NCI-H2227 (cell line): ENCODE results near the gene S1PR2.

ENCODE experiments used
- DNase-seq: peaks from one replicate; lab custom pipeline; 2025; ENCODE audit not compliant: unreplicated experiment; lab: John Stamatoyannopoulos, UW

S1PR2 gene, protein sequence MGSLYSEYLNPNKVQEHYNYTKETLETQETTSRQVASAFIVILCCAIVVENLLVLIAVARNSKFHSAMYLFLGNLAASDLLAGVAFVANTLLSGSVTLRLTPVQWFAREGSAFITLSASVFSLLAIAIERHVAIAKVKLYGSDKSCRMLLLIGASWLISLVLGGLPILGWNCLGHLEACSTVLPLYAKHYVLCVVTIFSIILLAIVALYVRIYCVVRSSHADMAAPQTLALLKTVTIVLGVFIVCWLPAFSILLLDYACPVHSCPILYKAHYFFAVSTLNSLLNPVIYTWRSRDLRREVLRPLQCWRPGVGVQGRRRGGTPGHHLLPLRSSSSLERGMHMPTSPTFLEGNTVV

DNA sequence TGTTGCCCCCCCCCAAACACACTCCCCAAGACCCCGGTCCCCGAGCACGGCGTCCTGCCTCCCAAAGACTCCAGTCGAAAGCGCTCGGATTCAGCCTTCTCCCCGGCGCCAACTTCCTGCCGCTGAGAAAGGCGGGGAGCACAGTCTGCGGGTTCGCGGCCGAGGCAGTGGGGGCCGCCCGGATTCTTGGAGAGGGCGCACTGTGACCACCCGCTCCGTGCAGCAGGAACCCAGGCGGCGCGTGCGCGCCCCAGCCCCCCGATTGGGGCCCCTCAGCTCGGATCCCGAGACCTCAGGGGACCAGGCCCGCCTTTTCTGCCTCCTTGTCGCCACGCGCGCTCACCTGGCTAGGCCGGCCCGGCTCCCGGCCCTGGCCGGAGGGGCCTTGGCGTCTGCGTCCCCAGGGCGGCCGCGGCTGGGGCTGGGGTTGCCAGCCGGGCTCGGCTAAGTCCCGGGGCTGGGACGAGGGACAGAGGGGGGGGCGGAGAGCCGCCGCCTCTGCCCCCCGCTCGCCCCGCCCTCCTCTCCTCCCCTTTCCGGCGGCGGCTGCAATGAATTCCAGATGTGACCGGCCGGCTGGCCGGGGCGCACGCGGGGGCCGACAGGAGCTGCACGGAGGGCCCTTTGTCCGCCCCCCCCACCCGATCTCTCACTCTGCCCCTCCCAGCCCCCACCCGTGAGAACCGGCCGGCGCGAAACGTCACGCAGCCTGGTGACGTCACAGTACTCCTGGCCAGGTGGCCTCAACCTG lies at the start of gene S1PR2:
Gene S1PR2, minus strand, starts transcription at position 471 of the 751 bp plus-strand sequence. CDS start 6,426 bp downstream, outside the sequence.
- DNase-seq = peak; percentile 73

DNA sequence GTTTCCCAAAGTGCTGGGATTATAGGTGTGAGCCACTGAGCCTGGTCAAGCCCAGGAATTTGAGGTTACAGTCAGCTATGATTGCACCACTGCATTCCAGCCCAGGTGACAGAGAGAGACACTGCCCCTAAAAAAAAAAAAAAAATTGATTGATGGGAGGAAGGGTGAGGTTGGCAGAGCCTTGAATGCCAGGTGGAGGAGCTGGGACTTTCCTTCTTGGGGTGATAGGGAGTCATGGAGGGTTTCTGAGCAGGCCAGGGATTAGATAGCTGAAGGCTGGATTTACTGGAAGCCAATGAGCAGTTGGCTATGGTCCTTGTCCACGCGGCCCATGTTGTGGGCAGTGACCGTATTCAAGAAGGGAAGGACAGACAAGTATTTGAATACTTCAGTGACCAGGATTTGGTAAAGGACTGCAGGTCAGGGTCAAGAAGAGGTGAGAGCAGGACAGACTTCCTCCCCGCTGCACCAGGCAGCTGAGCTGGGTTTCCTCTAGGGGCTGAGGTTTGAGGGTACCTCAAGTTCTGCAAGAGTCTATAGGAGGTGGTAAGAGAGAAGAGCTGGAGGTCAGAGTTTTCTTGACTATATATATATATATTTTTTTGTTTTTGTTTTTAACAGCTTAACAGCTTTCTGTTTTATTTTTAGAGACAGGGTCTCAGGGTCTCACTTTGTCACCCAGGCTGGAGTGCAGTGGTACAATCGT lies 48.8 kb upstream of the S1PR2 start:
- no peak for DNase-seq

DNA sequence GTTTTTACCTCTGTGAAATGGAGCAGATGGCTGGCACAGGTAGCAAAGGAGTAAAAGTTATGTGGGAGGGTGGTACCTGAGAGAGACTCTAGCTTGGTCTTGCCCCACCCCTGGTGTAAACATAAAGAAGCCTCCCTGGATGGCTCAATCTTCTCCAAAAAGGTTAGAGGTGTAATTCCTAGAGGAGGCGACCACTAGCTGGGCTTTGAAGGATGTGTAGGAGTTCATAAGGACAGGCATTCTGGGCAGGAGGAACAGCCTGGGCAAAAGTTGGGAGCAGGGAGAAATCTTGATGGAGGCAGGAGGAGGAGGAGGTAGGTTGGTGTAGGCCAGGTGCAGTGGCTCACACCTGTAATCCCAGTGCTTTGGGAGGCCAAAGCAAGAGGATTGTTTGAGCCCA lies 47.8 kb upstream of the S1PR2 start:
- DNase-seq = no peak

DNA sequence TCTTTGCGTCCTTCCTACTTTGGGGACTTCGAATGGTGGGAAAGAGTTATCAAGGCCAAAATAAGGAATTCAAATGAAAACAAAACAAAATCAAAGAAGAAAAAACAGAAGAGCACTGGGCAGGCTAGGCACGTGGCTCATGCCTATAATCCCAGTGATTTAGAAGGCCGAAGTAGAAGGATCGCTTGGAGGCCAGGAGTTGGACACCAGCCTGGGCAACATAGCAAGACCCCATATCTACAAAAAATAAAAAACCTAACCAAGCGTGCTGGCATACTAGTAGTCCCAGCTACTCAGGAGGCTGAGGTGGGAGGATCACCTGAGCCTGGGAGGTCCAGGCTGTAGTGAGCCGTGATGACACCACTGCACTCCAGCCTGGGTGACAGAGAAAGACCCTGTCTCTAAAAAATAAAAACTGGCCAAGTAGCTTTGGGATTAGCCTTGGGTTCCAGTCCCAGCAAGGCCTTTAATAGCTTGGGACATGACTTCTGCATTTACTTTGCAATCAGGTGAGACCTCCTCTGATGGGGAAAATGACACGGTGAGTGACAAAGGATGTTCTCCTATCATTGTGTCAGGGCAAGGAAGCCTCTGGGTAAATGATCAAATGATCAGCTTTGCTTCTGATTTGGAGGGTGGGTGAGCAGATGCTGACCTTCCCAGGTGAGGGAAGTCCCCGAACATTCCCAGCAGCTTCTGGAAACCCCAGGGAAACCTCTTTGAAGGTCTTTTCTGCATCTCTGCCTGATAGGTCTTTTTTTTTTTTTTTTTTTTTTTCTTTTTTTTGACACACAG lies 46.9 kb upstream of the S1PR2 start:
- DNase-seq = no peak

DNA sequence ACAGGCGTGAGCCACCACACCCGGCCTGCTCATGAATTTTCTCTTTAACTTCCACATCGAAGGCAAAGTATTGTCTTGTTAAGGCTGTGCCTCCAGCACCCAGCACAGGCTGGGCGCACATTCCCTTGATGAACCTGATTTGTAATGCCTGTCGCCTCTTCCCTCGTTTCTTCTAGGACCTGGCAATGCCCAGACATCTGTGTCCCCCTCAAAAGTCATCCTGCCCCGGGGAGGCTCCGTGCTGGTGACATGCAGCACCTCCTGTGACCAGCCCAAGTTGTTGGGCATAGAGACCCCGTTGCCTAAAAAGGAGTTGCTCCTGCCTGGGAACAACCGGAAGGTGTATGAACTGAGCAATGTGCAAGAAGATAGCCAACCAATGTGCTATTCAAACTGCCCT lies 43.5 kb upstream of the S1PR2 start:
- DNase-seq = no peak

DNA sequence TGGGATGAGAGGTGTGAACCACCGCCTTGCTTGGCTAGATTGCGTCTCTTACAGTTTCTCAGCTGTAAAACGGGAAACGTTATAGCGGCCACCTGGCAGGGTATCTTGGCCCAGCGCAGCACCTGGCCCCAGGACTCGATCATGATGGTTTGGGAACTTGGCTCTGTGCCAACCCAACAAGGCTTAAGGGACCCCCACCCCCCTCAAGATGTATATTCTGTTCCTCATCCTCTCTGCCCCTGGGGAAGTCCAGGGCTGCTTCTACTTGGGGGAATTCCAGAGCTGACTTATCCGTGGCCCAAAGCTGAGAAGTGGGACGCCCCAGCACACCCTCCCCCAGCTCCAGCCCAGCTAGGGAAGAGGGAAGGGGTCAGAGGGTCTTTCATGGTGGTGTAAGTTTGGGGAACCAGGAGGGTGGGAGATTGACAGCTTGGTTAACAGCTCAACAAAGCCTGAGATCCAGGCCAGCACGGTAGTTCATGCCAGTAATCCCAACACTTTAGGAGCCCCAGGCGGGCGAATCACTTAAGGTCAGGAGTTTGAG lies 40.5 kb upstream of the S1PR2 start:
- DNase-seq = no peak

DNA sequence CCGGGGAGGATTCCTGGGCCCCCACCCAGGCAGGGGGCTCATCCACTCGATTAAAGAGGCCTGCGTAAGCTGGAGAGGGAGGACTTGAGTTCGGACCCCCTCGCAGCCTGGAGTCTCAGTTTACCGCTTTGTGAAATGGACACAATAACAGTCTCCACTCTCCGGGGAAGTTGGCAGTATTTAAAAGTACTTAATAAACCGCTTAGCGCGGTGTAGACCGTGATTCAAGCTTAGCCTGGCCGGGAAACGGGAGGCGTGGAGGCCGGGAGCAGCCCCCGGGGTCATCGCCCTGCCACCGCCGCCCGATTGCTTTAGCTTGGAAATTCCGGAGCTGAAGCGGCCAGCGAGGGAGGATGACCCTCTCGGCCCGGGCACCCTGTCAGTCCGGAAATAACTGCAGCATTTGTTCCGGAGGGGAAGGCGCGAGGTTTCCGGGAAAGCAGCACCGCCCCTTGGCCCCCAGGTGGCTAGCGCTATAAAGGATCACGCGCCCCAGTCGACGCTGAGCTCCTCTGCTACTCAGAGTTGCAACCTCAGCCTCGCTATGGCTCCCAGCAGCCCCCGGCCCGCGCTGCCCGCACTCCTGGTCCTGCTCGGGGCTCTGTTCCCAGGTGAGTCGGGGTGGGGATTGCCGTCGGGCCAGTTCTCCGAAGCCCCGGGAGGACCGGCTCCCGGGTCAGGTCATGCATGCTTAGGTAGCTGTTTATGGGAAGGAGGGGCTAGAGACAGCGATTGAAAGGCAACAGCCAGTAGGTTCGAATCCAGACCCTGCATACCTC lies 39.7 kb upstream of the S1PR2 start, which contains the start of gene ICAM1:
Gene ICAM1, plus strand, starts transcription at position 505 of the 779 bp plus-strand sequence. Its CDS starts 40 bp downstream, at position 545.
- DNase-seq = peak; percentile 6

DNA sequence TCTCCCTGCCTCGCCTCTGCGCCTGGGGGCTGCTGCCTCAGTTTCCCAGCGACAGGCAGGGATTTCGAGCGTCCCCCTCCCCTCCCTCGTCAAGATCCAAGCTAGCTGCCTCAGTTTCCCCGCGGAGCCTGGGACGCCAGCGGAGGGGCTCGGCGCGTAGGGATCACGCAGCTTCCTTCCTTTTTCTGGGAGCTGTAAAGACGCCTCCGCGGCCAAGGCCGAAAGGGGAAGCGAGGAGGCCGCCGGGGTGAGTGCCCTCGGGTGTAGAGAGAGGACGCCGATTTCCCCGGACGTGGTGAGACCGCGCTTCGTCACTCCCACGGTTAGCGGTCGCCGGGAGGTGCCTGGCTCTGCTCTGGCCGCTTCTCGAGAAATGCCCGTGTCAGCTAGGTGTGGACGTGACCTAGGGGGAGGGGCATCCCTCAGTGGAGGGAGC lies 39.1 kb upstream of the S1PR2 start:
- DNase-seq = no peak

DNA sequence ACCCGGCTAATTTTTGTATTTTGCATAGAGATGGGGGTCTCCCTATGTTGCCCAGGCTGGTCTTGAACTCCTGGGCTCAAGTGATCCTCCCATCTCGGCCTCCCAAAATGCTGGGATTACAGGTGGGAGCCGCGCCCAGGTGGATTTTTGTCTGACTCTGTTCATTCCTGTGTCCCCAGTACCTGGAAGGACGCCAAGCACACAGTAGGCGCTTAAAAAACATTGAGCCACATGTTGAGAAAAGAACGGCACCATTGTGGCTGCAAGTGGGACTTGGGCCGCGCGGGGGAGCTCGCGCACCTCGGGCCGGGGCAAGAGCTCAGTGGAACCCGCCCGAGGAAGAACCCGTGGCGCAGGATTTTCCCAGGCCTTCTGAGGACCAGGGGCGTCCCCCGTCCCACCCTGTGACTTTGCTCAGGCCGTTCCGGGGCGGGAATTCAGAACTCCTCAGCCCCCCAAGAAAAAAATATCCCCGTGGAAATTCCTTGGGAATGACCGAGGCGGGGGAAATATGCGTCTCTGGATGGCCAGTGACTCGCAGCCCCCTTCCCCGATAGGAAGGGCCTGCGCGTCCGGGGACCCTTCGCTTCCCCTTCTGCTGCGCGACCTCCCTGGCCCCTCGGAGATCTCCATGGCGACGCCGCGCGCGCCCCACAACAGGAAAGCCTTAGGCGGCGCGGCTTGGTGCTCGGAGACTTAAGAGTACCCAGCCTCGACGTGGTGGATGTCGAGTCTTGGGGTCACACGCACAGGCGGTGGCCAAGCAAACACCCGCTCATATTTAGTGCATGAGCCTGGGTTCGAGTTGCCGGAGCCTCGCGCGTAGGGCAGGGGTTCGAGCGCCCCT lies 38.4 kb upstream of the S1PR2 start:
- peak; percentile 76 for DNase-seq

DNA sequence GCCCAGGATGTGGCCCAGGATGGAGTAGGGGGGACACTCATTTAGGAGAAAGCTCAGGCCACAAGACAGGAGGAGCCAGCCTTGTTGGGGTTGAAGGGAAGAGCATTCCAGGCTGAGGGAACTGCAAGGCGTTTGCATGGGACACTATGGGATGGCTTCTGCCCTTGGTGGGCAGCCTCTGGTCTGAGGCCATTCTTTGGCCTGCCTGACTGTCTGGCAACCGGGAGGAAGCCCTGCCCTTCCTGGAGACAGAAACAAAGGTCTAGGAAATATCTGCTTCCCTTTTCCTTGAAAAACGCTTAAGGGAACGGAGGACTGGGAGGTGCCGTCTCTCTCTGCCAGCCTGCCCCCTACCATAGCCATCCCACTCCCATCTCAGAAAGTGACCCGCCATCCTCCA lies 36.9 kb upstream of the S1PR2 start:
- DNase-seq = no peak

DNA sequence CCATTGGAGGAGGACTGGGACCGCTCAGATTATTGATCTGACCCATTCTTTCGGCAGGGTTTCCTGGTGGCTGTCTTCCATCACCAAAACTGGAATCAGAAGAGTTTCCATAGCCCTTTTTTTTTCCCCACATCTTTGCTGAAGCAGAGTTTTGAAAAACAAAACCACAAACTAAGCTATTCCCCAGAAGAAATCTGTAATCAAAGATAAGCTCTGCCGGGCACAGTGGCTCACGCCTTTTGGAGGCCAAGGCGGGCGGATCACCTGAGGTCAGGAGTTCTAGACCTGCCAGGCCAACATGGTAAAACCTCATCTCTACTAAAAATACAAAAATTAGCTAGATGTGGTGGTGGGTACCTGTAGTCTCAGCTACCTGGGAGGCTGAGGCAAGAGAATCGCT lies 35.6 kb upstream of the S1PR2 start:
- DNase-seq = no peak

DNA sequence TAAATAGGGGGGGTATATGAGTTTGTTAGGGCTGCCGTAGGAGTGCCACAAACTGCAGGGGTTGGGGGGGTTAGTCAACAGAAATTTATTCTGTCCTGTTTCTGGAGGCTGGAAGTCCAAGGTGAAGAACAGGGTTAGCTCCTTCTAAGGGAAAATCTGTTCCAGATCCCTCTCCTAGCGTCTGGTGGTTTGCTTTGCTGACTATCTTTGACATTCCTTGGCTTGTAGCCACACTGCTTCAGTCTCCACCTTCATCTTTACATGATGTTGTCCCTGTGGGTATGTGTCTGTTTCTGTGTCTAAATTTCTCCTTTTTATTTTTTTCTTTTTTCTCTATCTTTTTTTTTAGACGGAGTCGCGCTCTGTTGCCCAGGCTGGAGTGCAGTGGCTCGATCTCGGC lies 31.6 kb upstream of the S1PR2 start:
- DNase-seq = no peak

DNA sequence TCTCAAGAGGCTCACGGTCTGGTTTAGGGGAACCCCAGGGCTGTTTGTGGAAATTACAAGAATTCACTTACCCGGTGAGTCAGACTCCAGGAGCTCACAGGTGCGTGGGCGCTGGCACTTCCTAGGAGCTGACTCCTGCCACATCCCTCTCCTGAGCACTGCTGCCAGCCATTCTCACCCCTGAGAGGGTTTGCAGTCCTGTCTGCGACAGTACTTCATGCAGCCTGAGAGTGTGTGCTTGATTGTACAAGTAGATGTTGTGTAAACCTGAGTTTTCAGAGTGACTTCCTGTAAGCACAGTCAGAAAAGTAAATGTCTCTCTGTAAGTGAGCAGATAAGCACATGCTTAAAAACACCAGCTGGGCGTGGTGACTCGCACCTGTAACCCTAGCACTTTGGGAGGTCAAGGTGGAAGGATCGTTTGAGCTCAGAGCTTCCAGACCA lies 29.0 kb upstream of the S1PR2 start:
- no peak for DNase-seq

DNA sequence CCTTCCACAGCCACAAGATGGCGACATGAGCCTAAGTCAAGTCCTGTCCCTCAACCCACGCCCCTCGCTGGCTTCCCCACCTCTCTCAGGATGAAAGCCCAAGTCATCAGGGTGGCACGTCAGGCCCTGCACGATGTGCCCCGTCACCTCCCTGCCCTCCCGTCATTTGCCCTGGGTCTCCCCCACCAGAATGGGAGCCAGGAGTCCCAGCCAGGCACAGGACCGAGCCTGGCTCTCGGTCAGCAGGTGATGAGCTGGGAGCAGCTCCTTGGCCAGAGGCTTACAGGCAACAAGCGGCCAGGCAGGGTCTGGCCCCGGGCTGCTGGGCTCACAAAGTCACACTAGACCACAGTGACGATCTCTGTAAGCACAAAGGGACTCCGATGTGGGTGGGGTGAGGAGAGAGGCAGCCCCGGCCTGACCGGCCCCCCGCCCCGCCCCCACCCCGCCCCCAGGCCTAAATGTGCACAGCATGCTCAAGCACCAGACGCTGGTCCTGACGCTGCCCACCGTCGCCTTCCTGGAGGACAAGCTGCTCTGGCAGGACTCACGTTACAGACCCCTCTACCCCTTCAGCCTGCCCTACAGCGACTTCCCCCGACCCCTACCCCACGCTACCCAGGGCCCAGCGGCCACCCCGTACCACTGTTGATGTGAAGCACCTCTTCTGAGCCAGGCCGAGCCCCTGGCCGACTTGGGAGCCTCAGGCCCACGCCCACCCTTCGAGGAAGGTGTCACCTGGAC lies 28.2 kb upstream of the S1PR2 start:
- peak; percentile 92 for DNase-seq

DNA sequence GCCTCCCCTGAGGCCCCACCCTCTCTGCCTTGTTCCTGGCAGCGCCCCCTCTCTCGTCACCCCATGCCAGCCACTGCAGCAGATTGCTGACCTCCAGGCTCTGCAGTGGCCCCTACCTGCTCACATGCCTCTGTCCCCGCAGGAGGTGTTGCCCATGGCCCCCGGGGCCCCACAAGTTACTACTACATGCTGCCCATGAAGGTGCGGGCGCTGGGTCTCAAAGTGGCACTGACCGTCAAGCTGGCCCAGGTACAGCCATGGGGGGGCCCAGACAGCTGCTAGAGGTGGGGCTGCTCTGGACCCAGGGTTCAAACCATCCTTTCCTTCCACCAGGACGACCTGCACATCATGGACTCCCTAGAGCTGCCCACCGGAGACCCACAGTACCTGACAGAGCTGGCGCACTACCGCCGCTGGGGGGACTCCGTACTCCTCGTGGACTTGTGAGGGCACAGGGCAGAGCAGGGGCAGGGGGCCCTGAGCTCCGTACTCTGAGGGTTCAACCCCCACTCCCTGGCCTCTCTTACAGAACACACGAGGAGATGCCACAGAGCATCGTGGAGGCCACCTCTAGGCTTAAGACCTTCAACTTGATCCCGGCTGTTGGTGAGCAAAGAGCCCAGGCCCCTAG lies 27.1 kb upstream of the S1PR2 start:
- no peak for DNase-seq

DNA sequence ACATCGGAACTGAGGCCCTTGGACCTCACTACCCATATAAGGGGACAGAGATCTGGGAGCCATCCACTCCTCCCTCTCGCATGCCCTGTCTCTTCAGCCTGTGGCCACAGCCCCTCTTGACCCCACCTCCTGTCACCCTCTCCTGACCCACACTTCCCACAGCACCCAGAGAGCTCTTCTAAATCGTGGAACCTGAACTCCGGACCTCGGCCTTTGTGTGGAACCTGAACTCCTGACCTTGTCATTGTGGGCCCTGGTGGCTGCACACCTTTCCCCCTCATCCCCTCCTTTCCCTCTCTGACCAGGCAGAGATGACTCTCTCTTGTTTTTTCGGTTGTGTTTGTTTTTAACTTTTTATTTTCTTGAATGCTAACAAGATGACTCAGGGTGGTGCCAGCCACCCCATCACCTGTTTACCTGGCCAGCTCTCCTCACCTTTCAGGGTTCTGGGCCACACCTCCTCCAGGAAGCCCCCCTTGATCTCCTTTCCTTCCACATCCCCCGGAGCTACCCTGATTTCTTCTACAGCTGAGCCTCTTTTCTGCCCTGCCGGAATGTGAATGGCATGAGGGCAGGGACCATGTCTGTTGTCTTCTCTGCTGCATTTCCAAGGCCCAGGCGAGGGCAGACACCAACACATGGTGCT lies 26.0 kb upstream of the S1PR2 start:
- DNase-seq = no peak

DNA sequence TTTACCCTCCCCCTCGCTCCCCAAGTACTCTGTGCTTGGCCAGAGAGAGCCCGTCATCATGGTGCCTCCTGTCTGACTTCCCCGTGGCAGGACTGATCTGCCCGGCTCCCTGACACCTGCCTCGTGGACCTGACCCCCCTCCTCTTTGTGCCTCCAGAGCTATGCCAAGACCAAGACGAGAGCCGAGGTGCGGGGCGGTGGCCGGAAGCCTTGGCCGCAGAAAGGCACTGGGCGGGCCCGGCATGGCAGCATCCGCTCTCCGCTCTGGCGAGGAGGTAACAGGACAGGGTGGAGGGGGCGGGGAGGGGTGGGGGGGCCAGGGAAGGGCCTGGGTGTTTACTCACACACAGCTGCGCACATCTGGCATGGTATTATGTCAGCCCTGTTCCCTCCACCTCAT lies 25.4 kb upstream of the S1PR2 start:
- DNase-seq = no peak
